HG02763 (cell line): Measurements from ENCODE around the gene F2RL2.
"Not testable (repeated sequence)": the region's sequence is repeated elsewhere in the genome, so short reads cannot be mapped to it uniquely, and the experiment has no call there.

ENCODE experiments used
- ATAC-seq: cut with Tn5 transposase; IDR thresholded peaks from one replicate; pipeline ENCODE4 v1.9.1; 2021; ENCODE audit warnings: mild to moderate bottlenecking, moderate library complexity; ENCODE audit not compliant: unreplicated experiment

F2RL2 gene

GRCh38 chr5:76625087-76625815 lies 2.0 kb upstream of the F2RL2 start:
- no peak for ATAC-seq

GRCh38 chr5:76622076-76622475 lies 1.1 kb downstream of the F2RL2 start:
- no peak for ATAC-seq

- no peak for ATAC-seq
Observed at GRCh38 chr5:76620166-76620565, 3.0 kb downstream of the F2RL2 start.

GRCh38 chr5:76617675-76618074 lies 5.5 kb downstream of the F2RL2 start:
- ATAC-seq: no peak

GRCh38 chr5:76617229-76617628 lies 6.0 kb downstream of the F2RL2 start:
- no peak for ATAC-seq

GRCh38 chr5:76616206-76616605 lies 7.0 kb downstream of the F2RL2 start:
- ATAC-seq: no peak

GRCh38 chr5:76615759-76616158 lies 7.4 kb downstream of the F2RL2 start:
- no peak for ATAC-seq

GRCh38 chr5:76612942-76613341 lies 10.3 kb downstream of the F2RL2 start:
- no peak for ATAC-seq

GRCh38 chr5:76610196-76610595 lies 13.0 kb downstream of the F2RL2 start:
- no peak for ATAC-seq

- no peak for ATAC-seq
Observed at GRCh38 chr5:76608833-76609232, 14.4 kb downstream of the F2RL2 start.

GRCh38 chr5:76607353-76607871 lies 15.8 kb downstream of the F2RL2 start:
- ATAC-seq: no peak

GRCh38 chr5:76606701-76607100 lies 16.5 kb downstream of the F2RL2 start:
- ATAC-seq: no peak

GRCh38 chr5:76604838-76605237 lies 18.4 kb downstream of the F2RL2 start:
- ATAC-seq: no peak

- ATAC-seq: not testable (repeated sequence)
Observed at GRCh38 chr5:76603991-76604390, 19.2 kb downstream of the F2RL2 start.

- ATAC-seq: no peak
Observed at GRCh38 chr5:76602094-76602726, 21.0 kb downstream of the F2RL2 start.

GRCh38 chr5:76601470-76601869 lies 21.7 kb downstream of the F2RL2 start:
- no peak for ATAC-seq

- ATAC-seq: no peak
Observed at GRCh38 chr5:76600716-76601115, 22.5 kb downstream of the F2RL2 start.

GRCh38 chr5:76598531-76598930 lies 24.7 kb downstream of the F2RL2 start:
- no peak for ATAC-seq

- no peak for ATAC-seq
Observed at GRCh38 chr5:76595755-76596481, 27.3 kb downstream of the F2RL2 start.

GRCh38 chr5:76594107-76594506 lies 29.1 kb downstream of the F2RL2 start:
- no peak for ATAC-seq

- ATAC-seq: no peak
Observed at GRCh38 chr5:76592692-76593091, 30.5 kb downstream of the F2RL2 start.

- no peak for ATAC-seq
Observed at GRCh38 chr5:76591366-76591765, 31.8 kb downstream of the F2RL2 start.
